ENCODE results near the gene HMCN2. TPM values are rescaled to one million over a fixed set of nuclear protein-coding genes. Genes with fewer than 3 reads are reported as not detected.

Gene HMCN2
- total RNA-seq, 1 experiment from 2014 or later = 8.6 TPM

DNA sequence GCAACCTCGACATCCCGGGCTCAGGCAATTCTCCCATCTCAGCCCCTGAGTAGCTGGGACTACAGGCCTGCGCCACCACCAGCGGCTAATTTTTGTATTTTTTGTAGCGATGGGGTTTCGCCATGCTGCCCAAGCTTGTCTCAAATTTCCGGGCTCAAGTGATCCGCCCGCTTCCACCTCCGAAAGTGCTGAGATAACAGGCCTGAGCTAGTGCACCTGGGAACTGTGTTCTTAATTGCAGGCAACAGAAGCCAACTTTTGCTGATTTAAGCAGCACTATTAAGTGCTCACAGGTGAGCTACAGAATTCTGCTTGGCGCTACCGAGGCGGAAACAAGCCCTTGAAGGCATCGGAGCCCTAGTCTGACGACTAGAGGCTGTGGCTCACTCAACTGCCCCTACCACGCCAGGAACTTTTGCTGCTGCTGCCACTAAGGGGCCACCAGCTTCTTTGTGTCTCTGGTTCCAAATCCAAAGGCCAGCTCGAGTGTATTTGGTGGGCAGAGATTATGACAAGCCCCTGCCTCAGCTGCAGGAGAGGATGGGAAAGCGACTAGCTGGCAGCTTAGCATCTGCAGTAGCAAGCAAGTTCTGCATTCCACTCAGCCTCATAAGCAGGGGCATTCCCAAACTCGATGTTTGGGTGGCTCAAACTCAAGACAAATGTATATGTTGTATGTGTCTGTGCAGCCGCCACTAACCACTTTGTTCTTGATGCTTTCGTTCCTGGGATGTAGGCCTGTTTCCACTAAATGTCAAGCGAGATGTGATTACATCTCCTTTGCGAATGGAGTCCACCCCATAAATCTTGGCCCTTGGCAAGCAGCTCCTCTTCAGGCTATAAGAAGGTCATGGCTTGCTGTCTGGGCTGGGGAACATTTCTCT is 10.6 kb upstream of the HMCN2 start:
- H4K5ac ChIP-seq (ENCODE audit: insufficient read length, low read depth, low read length) = no peak overlapping the region
- no peak overlapping the region for H2BK12ac ChIP-seq (ENCODE audit: insufficient read length, low read depth, low read length)
- no peak overlapping the region for H3K18ac ChIP-seq (ENCODE audit: insufficient read length, low read depth, low read length)
- no peaks in the 10 kb centered on the region for H4K20me1 ChIP-seq (ENCODE audit: control insufficient read depth, insufficient read depth, insufficient read length)
- peaks cover 13% of the 10 kb centered on the region in 2 experiments for H3K9me3 Mint-ChIP-seq
- H2AFZ ChIP-seq (ENCODE audit: low read length) = no peak overlapping the region
- no peak overlapping the region for H4K8ac ChIP-seq (replicated peaks; ENCODE audit: insufficient read length, low read depth, low read length)
- no peak for DNase-seq
- H3K27me3 ChIP-seq (ENCODE audit: insufficient read depth, low read length) = no peaks in the 10 kb centered on the region
- peaks cover 2% of the 10 kb centered on the region for H3K27me3 Mint-ChIP-seq (ENCODE audit: low read depth)
- H2BK20ac ChIP-seq (ENCODE audit: low read depth, low read length, poor library complexity, severe bottlenecking) = no peak overlapping the region
- no peak overlapping the region for H3K56ac ChIP-seq (ENCODE audit: insufficient read length, low read depth, low read length)
- H3K14ac ChIP-seq (ENCODE audit: insufficient read depth, low read length) = no peak overlapping the region
- WGBS (ENCODE audit: extremely low coverage, insufficient read length, low lambda C conversion rate) = no CpG with 5 or more reads among the region's 23 CpGs
- H3K23ac ChIP-seq (ENCODE audit: insufficient read length, low read depth, low read length) = no peak overlapping the region
- H2BK120ac ChIP-seq (ENCODE audit: low read depth, low read length, poor library complexity, severe bottlenecking) = no peak overlapping the region
- no peaks in the 10 kb centered on the region for H3K79me2 ChIP-seq (ENCODE audit: insufficient read depth, low read length)
- no peak overlapping the region for H4K91ac ChIP-seq (ENCODE audit: insufficient read length, low read depth, low read length)
- H2AK5ac ChIP-seq (ENCODE audit: insufficient read length, low read length) = no peak overlapping the region
- no peak overlapping the region for H3K4me2 ChIP-seq (ENCODE audit: insufficient read depth, insufficient read length, low read length)
- H3K4me3 Mint-ChIP-seq = no peak overlapping the region
- no peak overlapping the region for H3K9ac ChIP-seq (ENCODE audit: extremely low read depth, insufficient read length, low read length)
- no peaks in the 10 kb centered on the region for H3K23me2 ChIP-seq (ENCODE audit: insufficient read length, low read depth, low read length, poor library complexity, severe bottlenecking)
- H3K27ac Mint-ChIP-seq = no peak overlapping the region
- no peaks in the 10 kb centered on the region for H3K9me3 ChIP-seq (ENCODE audit: control insufficient read depth, low read depth, low read length)
- H2BK5ac ChIP-seq (ENCODE audit: insufficient read length, low read length) = no peak overlapping the region
- no peak overlapping the region for H3K27ac ChIP-seq (ENCODE audit: insufficient read length, low read depth, low read length)
- H3K79me1 ChIP-seq (ENCODE audit: insufficient read depth, low read depth, low read length, poor library complexity, severe bottlenecking) = no peaks in the 10 kb centered on the region
- no peak overlapping the region for H2BK15ac ChIP-seq (ENCODE audit: low read depth, low read length)
- peaks cover 5 to 21% (median 7%) of the 10 kb centered on the region in 3 experiments; a peak in 5 of 7 replicates for H3K36me3 Mint-ChIP-seq (ENCODE audit: insufficient read depth in 1 of 3, low read depth in 3 of 3)
- TF ChIP-seq, protein P1, sequence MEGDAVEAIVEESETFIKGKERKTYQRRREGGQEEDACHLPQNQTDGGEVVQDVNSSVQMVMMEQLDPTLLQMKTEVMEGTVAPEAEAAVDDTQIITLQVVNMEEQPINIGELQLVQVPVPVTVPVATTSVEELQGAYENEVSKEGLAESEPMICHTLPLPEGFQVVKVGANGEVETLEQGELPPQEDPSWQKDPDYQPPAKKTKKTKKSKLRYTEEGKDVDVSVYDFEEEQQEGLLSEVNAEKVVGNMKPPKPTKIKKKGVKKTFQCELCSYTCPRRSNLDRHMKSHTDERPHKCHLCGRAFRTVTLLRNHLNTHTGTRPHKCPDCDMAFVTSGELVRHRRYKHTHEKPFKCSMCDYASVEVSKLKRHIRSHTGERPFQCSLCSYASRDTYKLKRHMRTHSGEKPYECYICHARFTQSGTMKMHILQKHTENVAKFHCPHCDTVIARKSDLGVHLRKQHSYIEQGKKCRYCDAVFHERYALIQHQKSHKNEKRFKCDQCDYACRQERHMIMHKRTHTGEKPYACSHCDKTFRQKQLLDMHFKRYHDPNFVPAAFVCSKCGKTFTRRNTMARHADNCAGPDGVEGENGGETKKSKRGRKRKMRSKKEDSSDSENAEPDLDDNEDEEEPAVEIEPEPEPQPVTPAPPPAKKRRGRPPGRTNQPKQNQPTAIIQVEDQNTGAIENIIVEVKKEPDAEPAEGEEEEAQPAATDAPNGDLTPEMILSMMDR (conservative IDR thresholded peaks at IDR 0.05) = no peak
- peaks cover 8 to 14% of the 10 kb centered on the region in 2 experiments for H3K4me1 Mint-ChIP-seq
- no peaks in the 10 kb centered on the region for H3K4me1 ChIP-seq (ENCODE audit: insufficient read depth, low read length)
- H3T11ph ChIP-seq (ENCODE audit: low read length) = no peak overlapping the region
- no peak overlapping the region for H3K4ac ChIP-seq (ENCODE audit: low read depth, low read length)

Measured in H9 (cell line).